ENCODE results near the gene HPCAL1. TPM values are rescaled to one million over a fixed set of nuclear protein-coding genes. Genes with fewer than 3 reads are reported as not detected.

The HPCAL1 gene
- total RNA-seq, 1 donor from 2014 or later = 69.1 TPM

GRCh38 chr2:10422251-10422650 is 119.5 kb downstream of the HPCAL1 start:
- no peak for DNase-seq (ENCODE audit: low read depth, low spot score)

DNA sequence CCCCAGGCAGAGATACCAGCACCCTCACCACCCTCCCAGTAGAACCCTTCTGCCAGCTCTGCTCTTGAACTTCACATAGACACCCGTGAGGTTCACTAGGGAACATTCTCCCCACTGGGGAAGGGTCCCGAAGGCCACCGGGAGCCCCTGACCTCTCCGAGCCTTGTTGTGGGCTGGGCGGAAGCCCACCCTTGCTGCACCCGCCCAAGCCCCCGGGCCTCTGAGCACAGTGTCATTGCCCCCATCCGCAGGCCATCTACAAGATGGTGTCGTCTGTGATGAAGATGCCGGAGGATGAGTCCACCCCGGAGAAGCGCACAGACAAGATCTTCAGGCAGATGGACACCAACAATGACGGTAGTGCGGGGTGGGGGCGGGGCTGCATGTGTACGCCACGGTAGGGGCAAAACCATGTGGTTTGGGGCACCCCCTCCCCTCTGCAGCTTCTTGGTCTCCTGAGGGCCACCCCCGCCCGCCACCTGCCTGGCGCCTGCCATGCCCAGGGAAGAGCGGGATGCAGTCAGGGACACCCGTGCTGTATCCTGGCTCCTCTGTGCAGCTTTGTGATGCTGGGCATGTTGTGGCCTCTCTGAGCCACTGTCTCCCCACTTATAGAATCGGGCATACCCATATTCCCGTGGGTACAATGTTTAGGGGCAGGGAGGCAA is 120.2 kb downstream of the HPCAL1 start:
- no peak for DNase-seq (ENCODE audit: low read depth, low spot score)

DNA sequence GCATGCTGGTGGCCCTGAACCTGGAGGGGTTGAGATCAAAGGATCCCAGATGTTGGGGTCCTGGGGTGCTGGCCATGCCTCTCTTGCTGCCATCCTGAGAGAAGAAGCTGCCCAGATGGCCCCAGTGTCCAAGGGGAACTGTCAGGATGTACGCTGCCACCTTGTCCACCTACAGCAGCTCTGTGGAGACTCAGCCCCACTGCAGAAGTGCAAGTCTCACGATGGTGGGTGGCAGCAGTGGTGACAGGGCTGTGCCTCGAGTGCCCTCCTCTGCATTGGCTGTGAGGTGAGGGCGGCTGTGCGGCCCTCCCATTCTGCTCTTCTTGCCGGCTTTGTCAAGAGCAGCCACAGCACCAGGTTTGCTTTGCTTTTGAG is 120.7 kb downstream of the HPCAL1 start:
- DNase-seq (ENCODE audit: low read depth, low spot score) = no peak

DNA sequence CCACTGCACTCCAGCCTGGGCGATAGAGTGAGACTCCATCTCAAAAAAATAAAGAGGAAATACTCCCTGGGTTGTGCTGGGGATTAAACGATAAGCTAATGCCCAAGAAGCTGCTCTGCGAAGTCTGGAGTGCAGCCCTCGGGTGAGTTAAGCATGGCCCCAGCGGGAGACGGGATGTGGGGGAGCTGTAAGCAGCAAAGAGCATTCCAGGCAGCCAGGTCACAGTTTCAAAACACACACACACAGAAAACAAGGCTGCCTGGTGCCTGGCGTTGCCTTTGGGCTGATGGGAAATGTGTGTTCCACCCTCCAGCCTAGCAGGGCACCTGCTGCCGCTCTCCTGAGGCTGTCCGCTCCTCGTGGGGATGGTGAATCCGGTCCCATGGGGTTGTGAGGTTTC is 121.3 kb downstream of the HPCAL1 start:
- DNase-seq (ENCODE audit: low read depth, low spot score) = no peak

- no peak for DNase-seq (ENCODE audit: low read depth, low spot score)
Observed at GRCh38 chr2:10424916-10425505, 122.3 kb downstream of the HPCAL1 start.

- no peak for DNase-seq (ENCODE audit: low read depth, low spot score)
Observed at GRCh38 chr2:10425699-10426098, 123.0 kb downstream of the HPCAL1 start.

- no peak for DNase-seq (ENCODE audit: low read depth, low spot score)
Observed at GRCh38 chr2:10426726-10427617, 124.3 kb downstream of the HPCAL1 start.

DNA sequence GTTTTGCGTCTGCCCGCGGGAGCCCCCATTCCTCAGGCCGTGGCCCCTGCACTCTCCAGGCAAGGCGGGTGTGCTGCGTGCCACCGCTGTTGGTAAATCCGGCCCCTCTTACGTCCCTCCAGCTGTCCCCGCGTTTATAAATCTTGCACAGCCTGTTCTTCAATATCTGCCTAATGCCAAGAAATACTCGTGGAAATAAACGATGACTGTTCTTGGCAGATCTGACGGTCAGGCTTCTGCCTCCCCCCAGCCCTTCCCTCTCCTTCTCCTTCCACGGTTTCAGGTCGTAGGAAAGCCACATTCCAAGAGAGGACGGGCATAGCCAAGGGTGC is 124.9 kb downstream of the HPCAL1 start:
- no peak for DNase-seq (ENCODE audit: low read depth, low spot score)

GRCh38 chr2:10428355-10428754 is 125.7 kb downstream of the HPCAL1 start:
- no peak for DNase-seq (ENCODE audit: low read depth, low spot score)

DNA sequence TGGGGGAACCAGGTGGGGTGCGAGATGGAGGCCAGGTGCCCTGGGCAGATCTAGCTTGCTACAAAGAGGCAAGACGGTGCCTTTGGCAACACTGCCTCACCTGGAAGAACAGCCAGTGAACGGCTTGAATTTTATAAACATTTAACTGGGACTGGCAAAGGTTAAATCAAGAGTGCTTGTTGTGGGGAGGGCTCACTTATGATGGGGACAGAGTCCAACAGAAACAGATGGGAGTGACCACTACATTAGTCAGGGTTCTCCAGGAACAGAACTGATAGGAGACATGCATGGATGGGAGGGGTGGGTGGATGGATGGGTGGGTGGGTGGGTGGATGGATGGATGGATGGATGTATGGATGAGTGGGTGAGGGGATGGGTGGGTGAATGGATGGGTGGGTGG is 126.2 kb downstream of the HPCAL1 start:
- DNase-seq (ENCODE audit: low read depth, low spot score) = no peak

DNA sequence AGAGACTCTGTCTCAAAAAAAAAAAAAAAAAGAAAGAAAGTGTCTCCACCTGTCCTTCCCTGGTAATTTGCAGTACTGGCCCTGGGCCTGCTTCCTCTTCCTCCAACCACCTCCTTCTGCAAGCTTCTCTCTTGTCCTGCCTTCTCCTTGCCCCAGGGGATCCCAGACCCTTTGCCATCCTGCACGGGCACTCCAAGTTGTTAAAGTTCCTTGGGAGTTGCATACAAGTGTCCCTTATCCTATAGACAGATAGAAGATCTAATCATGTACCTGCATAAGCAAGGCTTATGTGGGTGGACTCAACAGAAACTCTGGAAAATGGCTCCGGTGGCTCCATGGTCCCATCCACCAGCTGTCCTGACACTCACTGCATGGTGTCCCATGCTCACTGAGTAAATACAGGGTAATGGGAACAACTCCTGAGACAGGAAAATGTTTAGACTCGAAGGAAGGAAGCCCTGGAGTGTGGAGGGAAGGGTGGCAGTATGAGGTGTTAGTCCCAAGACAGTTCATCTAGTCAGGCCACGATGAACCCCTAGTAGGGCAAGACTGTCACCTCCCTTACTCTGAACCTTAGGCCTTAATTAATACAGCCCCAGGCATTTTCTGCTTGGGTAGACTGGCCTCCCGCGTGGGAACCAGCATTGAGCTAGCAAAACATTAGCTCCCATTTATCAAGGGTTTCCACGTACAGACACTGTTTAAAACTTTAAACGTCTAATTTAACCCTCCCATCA is 128.3 kb downstream of the HPCAL1 start:
- no peak for DNase-seq (ENCODE audit: low read depth, low spot score)

DNA sequence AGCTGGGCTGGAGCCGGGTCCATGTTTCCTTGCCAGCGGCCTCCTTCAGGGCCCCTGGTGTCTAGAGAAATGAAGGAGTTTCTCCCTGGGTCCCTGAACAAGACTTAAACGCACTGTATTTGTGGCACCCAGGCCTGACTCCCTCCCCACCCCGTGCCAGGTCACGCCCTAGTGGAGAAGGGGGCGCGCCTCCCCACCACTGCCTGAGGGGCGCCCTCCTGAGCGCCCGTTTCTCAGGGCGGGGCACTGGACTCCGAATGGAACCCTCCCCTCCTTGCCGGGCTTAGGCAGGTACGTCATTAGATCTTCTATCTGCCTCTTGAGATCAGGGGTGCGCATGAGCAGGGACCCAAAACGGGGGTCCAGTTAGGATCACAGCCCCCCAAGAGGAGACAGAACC is 129.1 kb downstream of the HPCAL1 start:
- DNase-seq (ENCODE audit: low read depth, low spot score) = no peak

DNA sequence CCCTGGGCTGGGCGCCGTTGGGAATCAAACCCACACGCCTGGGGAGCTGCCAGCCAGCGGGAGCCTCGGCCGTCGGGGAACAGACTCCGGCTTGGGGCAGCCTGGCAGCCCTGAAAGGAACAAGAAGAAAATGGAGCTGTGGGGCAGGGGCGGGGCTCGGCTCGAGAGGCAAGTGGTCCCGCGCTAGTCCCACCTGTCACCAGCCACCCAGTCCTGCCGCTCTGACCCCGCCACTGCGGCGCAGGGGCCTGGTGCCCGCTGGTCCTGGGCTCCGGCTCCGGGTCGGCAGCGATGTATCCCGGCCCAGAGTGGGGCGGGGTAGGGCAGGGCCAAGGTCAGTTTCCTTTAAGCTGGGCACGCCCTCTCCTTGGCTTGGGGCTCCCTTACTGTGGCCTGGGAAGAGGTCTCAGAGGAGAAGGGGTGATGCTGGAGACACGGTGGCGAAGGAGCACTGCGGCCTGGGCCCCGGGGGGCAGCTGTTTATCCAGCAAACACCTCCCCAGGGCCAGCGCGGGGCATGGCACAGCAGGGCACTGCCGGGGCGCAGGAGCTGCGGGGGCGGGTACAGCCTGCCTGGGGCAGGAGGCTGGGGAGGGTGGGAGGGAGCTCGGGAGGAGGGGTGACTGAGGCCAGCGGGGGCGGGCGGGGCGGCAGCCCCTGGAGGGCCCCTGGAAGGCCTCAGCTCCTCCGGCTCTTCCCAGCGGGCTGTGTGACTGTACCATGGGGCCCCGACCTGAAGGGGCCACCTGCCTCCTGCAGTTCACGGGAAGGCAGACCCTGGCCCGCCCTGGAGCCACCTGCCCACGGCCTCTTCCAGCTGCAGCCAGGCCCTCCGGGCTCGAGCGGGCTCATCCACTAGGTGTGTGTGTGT is 129.8 kb downstream of the HPCAL1 start:
- DNase-seq (ENCODE audit: low read depth, low spot score) = no peak

DNA sequence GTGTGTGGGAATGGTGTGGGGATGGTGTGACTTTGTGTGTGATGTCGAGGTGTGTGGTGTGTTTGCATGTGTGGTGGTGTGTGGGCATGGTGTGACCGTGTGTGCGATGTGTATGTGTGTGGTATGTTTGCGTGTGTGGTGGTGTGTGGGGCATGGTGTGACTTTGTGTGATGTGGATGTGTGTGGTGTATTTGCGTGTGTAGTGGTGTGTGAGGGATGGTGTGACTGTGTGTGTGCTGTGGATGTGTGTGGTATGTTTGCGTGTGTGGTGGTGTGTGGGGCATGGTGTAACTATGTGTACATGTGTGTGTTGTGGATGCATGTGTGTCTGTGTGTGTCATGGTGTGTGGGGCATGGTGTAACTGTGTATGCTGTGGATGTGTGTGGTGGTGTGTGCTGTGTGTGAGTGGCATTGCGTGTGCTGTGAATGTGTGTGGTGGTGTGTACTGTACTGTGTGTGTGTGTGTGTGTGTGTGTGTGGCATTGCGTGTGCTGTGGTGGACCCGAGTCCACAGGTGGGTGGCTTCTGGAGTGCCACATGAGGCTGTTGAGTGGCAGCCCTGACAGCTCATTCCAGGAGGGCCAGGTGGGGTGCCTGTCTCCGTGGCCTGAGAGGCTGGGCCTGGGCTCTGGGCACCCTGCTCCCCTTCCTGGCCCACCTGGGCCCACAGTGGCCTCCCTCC is 130.7 kb downstream of the HPCAL1 start:
- DNase-seq (ENCODE audit: low read depth, low spot score) = no peak

GRCh38 chr2:10433947-10434885 is 131.5 kb downstream of the HPCAL1 start:
- no peak for DNase-seq (ENCODE audit: low read depth, low spot score)

- DNase-seq (ENCODE audit: low read depth, low spot score) = no peak
Observed at GRCh38 chr2:10434886-10435819, 132.4 kb downstream of the HPCAL1 start.

- DNase-seq (ENCODE audit: low read depth, low spot score) = no peak
Observed at GRCh38 chr2:10435820-10436204, 133.1 kb downstream of the HPCAL1 start.

DNA sequence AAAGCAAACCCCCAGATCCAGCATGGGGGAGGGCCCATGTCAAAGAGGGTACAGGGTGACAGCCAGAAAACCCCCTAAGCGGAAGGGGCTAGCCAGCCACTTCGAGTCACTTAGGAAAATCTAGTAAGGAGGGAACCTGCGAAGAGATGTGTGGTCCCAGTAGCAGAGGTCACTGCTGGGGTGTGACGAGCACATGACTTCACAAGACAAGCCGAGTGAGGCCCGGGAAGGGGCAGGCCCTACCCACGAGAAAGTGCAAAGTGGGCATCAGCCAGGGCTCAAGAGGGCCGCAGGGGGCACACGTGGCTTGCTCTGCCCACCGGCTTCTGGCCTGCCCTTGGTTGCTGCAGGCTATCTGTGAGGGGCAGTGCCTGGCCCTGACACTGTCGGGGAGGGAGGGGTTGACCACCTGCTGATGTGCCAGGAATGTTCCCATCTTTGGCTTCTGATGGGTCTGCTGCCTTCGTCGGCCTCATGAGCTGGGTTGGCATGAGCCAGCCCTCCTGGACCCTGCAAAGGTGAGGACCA is 133.9 kb downstream of the HPCAL1 start:
- no peak for DNase-seq (ENCODE audit: low read depth, low spot score)

Data from pulmonary artery endothelial cell (primary cell).